IMR-90 (cell line): ENCODE data around the gene NUP98. TPM values are rescaled to one million over a fixed set of nuclear protein-coding genes. Genes with fewer than 3 reads are reported as not detected.

Experiments
- ATAC-seq: fragments of 200-7000 bp; cut with Tn5 transposase; 2 replicates; pipeline ENCODE4 v1.9.1; 2020; ENCODE audit warnings: low read depth, mild to moderate bottlenecking, moderate library complexity
- BruUV-seq: library from RNA; stranded (reverse); fragments of 400-500 nt; replicated peaks from 2 replicates; lab custom pipeline; 2021; lab: Mats Ljungman, UMichigan
- CTCF ChIA-PET: fragments of 300-600 bp; formaldehyde crosslinking; extraction: SDS; loops from one replicate; lab custom pipeline; 2021; ENCODE audit warnings: antibody characterized with exemption; lab: Yijun Ruan, JAX
- POLR2A ChIA-PET: fragments of 300-600 bp; sonication (Branson Sonifier 250); formaldehyde crosslinking; loops from one replicate; lab custom pipeline; 2022; ENCODE audit warnings: antibody characterized with exemption; ENCODE audit not compliant: unreplicated experiment; lab: Charles Lee
- DNase-seq: peaks from one replicate; pipeline ENCODE4 v3.0.0; 2013
- H2AFZ ChIP-seq: replicated peaks from 2 replicates; pipeline ENCODE3; 2013; ENCODE audit warnings: low read length, mild to moderate bottlenecking; ENCODE audit not compliant: poor library complexity
- H2AK5ac ChIP-seq: 2 replicates; pipeline ENCODE4 v1.6.1; 2013; ENCODE audit warnings: low read depth, low read length, inconsistent platforms
- H2AK9ac ChIP-seq: replicated peaks from 2 replicates; pipeline ENCODE3; 2013; ENCODE audit warnings: mild to moderate bottlenecking, low read depth, low read length, moderate library complexity; ENCODE audit not compliant: poor library complexity
- H2BK120ac ChIP-seq: 2 replicates; pipeline ENCODE4 v1.6.1; 2013; ENCODE audit warnings: low read depth, low read length, inconsistent platforms
- H2BK15ac ChIP-seq: 3 replicates; pipeline ENCODE4 v1.6.1; 2013; ENCODE audit warnings: low read depth, low read length, inconsistent platforms
- H2BK20ac ChIP-seq: 2 replicates; pipeline ENCODE4 v1.6.1; 2013; ENCODE audit warnings: low read depth, mild to moderate bottlenecking, inconsistent platforms, low read length, moderate library complexity
- H2BK5ac ChIP-seq: 2 replicates; pipeline ENCODE4 v1.6.1; 2013; ENCODE audit warnings: mild to moderate bottlenecking, low read depth, low read length, inconsistent platforms; ENCODE audit not compliant: poor library complexity, severe bottlenecking
- H3K14ac ChIP-seq: replicated peaks from 2 replicates; pipeline ENCODE4 v1.6.1; 2013; ENCODE audit warnings: low read depth, low read length, inconsistent platforms
- H3K18ac ChIP-seq: 2 replicates; pipeline ENCODE4 v1.6.1; 2013; ENCODE audit warnings: low read depth, low read length, control low read depth
- H3K23ac ChIP-seq: 2 replicates; pipeline ENCODE4 v1.6.1; 2013; ENCODE audit warnings: low read depth, low read length, inconsistent platforms
- H3K27ac ChIP-seq: 2 replicates; pipeline ENCODE4 v1.5.1; 2013; ENCODE audit warnings: mild to moderate bottlenecking, control low read depth, low read length; ENCODE audit not compliant: insufficient read depth
- H3K27me3 ChIP-seq: 2 replicates; pipeline ENCODE4 v1.6.1; 2013; ENCODE audit warnings: low read length; ENCODE audit not compliant: control insufficient read depth, insufficient read depth
- H3K36me3 ChIP-seq: 2 replicates; pipeline ENCODE4 v1.6.1; 2013; ENCODE audit warnings: low read length, mixed read lengths; ENCODE audit not compliant: control insufficient read depth, insufficient read depth
- H3K4ac ChIP-seq: 2 replicates; pipeline ENCODE4 v1.6.1; 2013; ENCODE audit warnings: low read depth, low read length, inconsistent platforms
- H3K4me1 ChIP-seq: 2 replicates; pipeline ENCODE4 v1.6.1; 2013; ENCODE audit warnings: low read length, mixed read lengths; ENCODE audit not compliant: control insufficient read depth, insufficient read depth
- H3K4me2 ChIP-seq: 2 replicates; pipeline ENCODE4 v1.6.1; 2013; ENCODE audit warnings: low read depth, mild to moderate bottlenecking, control low read depth, low read length, moderate library complexity
- H3K4me3 ChIP-seq: 2 replicates; pipeline ENCODE4 v1.5.1; 2013; ENCODE audit warnings: low read depth, mild to moderate bottlenecking, control low read depth, low read length, moderate library complexity; ENCODE audit not compliant: insufficient read depth
- H3K56ac ChIP-seq: 2 replicates; pipeline ENCODE4 v1.6.1; 2013; ENCODE audit warnings: low read length, inconsistent platforms; ENCODE audit not compliant: insufficient read depth; ENCODE audit errors: extremely low read depth
- H3K79me1 ChIP-seq, 2 experiments: 2 replicates each; pipeline ENCODE4 v1.6.1; 2013; ENCODE audit warnings: low read length in 2 of 2, inconsistent platforms in 1 of 2, low read depth in 1 of 2
- H3K9ac ChIP-seq: 2 replicates; pipeline ENCODE4 v1.6.1; 2013; ENCODE audit warnings: low read depth, low read length, control low read depth
- H3K9me1 ChIP-seq: 2 replicates; pipeline ENCODE4 v1.6.1; 2013; ENCODE audit warnings: low read length, inconsistent platforms; ENCODE audit not compliant: insufficient read depth
- H3K9me3 ChIP-seq: 2 replicates; pipeline ENCODE4 v1.6.1; 2013; ENCODE audit warnings: low read length; ENCODE audit not compliant: control insufficient read depth, insufficient read depth
- H4K20me1 ChIP-seq: 2 replicates; pipeline ENCODE4 v1.6.1; 2013; ENCODE audit warnings: low read length, inconsistent platforms; ENCODE audit not compliant: insufficient read depth
- H4K5ac ChIP-seq: 2 replicates; pipeline ENCODE4 v1.6.1; 2013; ENCODE audit warnings: mild to moderate bottlenecking, low read depth, low read length, control low read depth
- H4K8ac ChIP-seq, 2 experiments: 2 replicates each; pipeline ENCODE4 v1.6.1; 2013; ENCODE audit warnings: low read depth in 2 of 2, low read length in 2 of 2, control low read depth in 1 of 2, inconsistent platforms in 1 of 2
- H4K91ac ChIP-seq: 2 replicates; pipeline ENCODE4 v1.6.1; 2013; ENCODE audit warnings: low read depth, low read length, inconsistent platforms; ENCODE audit not compliant: insufficient read depth
- BHLHE40 ChIP-seq: fragments of 150-350 bp; IDR thresholded peaks from 2 replicates; pipeline ENCODE4 v1.6.1; 2016; ENCODE audit warnings: mild to moderate bottlenecking, low read depth, low read length
- CEBPB ChIP-seq: IDR thresholded peaks from 2 replicates; pipeline ENCODE4 v1.6.1; 2012; ENCODE audit warnings: low read depth, low read length, improper control_type of control experiment
- FOS ChIP-seq: fragments of 150-350 bp; IDR thresholded peaks from 2 replicates; pipeline ENCODE4 v1.6.1; 2016; ENCODE audit warnings: low read depth, low read length
- MAFK ChIP-seq: IDR thresholded peaks from 2 replicates; pipeline ENCODE4 v1.6.1; 2012; ENCODE audit warnings: low read depth, low read length, improper control_type of control experiment
- MXI1 ChIP-seq: IDR thresholded peaks from 2 replicates; pipeline ENCODE4 v1.6.1; 2012; ENCODE audit warnings: low read depth, mild to moderate bottlenecking, low read length, moderate library complexity, borderline replicate concordance
- NFE2L2 ChIP-seq: fragments of 150-350 bp; IDR thresholded peaks from 2 replicates; pipeline ENCODE4 v1.6.1; 2016; ENCODE audit warnings: low read depth, mild to moderate bottlenecking, low read length
- RAD21 ChIP-seq: IDR thresholded peaks from 2 replicates; pipeline ENCODE4 v1.6.1; 2012; ENCODE audit warnings: low read length, improper control_type of control experiment
- SMC3 ChIP-seq: fragments of 150-350 bp; IDR thresholded peaks from 2 replicates; pipeline ENCODE4 v1.6.1; 2016; ENCODE audit warnings: low read depth, mild to moderate bottlenecking, antibody characterized with exemption, low read length, moderate library complexity
- USF2 ChIP-seq: fragments of 150-350 bp; IDR thresholded peaks from 2 replicates; pipeline ENCODE4 v1.6.1; 2017; ENCODE audit warnings: mild to moderate bottlenecking, antibody characterized with exemption, low read length, low read depth
- WGBS, 2 experiments: methylation state at CpG; one replicate each; pipeline versions ENCODE4 v1.1.5 to v1.1.7; 2013; ENCODE audit warnings: missing lambda C conversion rate in 2 of 2; ENCODE audit not compliant: insufficient read length in 1 of 2; ENCODE audit errors: extremely low coverage in 2 of 2; 5-methylcytosine and 5-hydroxymethylcytosine counted together
- dilution Hi-C: fragments of 300-500 bp; cut with HindIII; formaldehyde crosslinking; loops from one replicate; pipeline ENCODE4 v1.14.3; 2018; ENCODE audit warnings: low sequenced_read_pairs; ENCODE audit not compliant: unreplicated experiment
- in situ Hi-C: fragments of 300-500 bp; cut with MboI; formaldehyde crosslinking; loops from 3 replicates; pipeline ENCODE4 v1.14.3; 2019; ENCODE audit warnings: low sequenced_read_pairs, inconsistent platforms, mixed read lengths
- intact Hi-C: fragments of 100-400 bp; cut with micrococcal nuclease; formaldehyde crosslinking; loops from 2 replicates; pipeline ENCODE4 v1.10.0; 2022
- polyA plus RNA-seq, 3 experiments: library from polyadenylated mRNA; depleted of rRNA; stranded (reverse); fragments of >200 nt; gene quantifications; 2 replicates each; pipeline ENCODE4 v1.2.3, GENCODE V29; 2012; ENCODE audit warnings: low replicate concordance in 1 of 3
- total RNA-seq: library from RNA; depleted of rRNA; stranded (reverse); fragments of >200 nt; gene quantifications from 2 replicates; pipeline ENCODE4 v1.2.3, GENCODE V29; 2012

Gene NUP98
- total and polyA plus RNA-seq, 2 of the 4 experiments (the other 2 are of a cell fraction), result 103 to 138 TPM

GRCh38 chr11:3639841-3640240, 157.5 kb downstream of the NUP98 start:
- peaks cover 3% of the 10 kb centered on the region for H3K4me1 ChIP-seq
- no peak overlapping the region for H2BK15ac ChIP-seq
- peaks cover 54% of the 10 kb centered on the region for H3K27me3 ChIP-seq
- H2AFZ ChIP-seq, result no peak overlapping the region
- no peaks in the 10 kb centered on the region for H3K36me3 ChIP-seq
- dilution Hi-C loops, result no loop called here
- ATAC-seq, result no peak
- no peak overlapping the region for H3K18ac ChIP-seq
- H3K4ac ChIP-seq, result no peak overlapping the region
- H3K56ac ChIP-seq, result no peak overlapping the region
- no peak overlapping the region for H3K9ac ChIP-seq
- no peak overlapping the region for H2BK120ac ChIP-seq
- DNase-seq, result no peak
- H3K4me2 ChIP-seq, result no peak overlapping the region
- no peak overlapping the region for H4K91ac ChIP-seq
- no peak overlapping the region for H3K14ac ChIP-seq
- H4K20me1 ChIP-seq, result no peaks in the 10 kb centered on the region
- H2BK5ac ChIP-seq, result no peak overlapping the region
- no peak overlapping the region for H3K27ac ChIP-seq
- WGBS, 2 experiments, result no CpG with 5 or more reads among the region's 14 CpGs
- TF ChIP-seq RAD21 (no peak), SMC3 (no peak), BHLHE40 (no peak), CEBPB (no peak), MXI1 (no peak), FOS (no peak), NFE2L2 (no peak), USF2 (no peak), MAFK (no peak)
- H4K5ac ChIP-seq, result no peak overlapping the region
- H3K9me1 ChIP-seq, result no peaks in the 10 kb centered on the region
- H2BK20ac ChIP-seq, result no peak overlapping the region
- no peak overlapping the region for H3K23ac ChIP-seq
- H4K8ac ChIP-seq, result no peak overlapping the region
- intact Hi-C loops, result no loop called here
- in situ Hi-C loops, result no loop called here
- ChIA-PET POLR2A (no interaction called here), CTCF (no interaction called here)
- H2AK5ac ChIP-seq, result no peak overlapping the region
- H3K79me1 ChIP-seq, result no peaks in the 10 kb centered on the region
- no peak overlapping the region for H3K4me3 ChIP-seq
- no TSS peak for BruUV-seq
- no peak overlapping the region for H2AK9ac ChIP-seq
- H3K9me3 ChIP-seq, result no peaks in the 10 kb centered on the region
